Measurements from ENCODE around the gene STRADA. TPM values are rescaled to one million over a fixed set of nuclear protein-coding genes. Genes with fewer than 3 reads are reported as not detected.

The STRADA gene
- total and polyA plus RNA-seq, 9 of the 15 experiments (the other 6 are each of a cell fraction or from before 2014, with no cell fraction given): 6.6 to 33.0 (median 20.5) TPM

DNA sequence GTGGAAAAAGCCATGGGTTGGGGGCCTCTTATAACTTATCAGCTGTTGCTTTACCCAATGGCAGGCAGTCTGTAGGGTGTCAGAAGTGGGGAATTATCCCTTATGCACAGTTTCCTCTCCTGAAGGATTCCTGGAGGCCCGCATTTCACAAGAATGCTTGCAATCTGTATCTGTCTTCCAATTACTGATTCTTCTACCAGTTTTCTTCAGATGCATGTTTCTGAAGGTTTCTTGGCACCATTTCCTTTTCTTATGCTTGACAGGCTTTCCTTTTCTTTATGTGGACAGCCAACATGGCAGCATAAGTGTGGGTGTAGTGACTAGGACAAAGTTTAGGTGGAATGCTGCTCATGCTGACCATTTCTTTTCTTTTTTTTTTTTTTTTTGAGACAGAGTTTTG is 83.2 kb downstream of the STRADA start:
- Histone ChIP-seq H3K4me2 (ENCODE audit: insufficient read depth, low read length) (no peak overlapping the region), H3K27ac (ENCODE audit: extremely low read depth, low read depth, low read length) (no peak overlapping the region), H3K79me2 (ENCODE audit: control insufficient read depth, insufficient read depth, low read length) (no peaks in the 10 kb centered on the region), H3K9ac (ENCODE audit: insufficient read depth in 1 of 2, low read depth in 2 of 2, low read length in 2 of 2) (no peak overlapping the region), H2AFZ (ENCODE audit: low read depth, low read length) (no peak overlapping the region), H3K9me3 (replicated peaks; ENCODE audit: control insufficient read depth, insufficient read depth, low read depth, low read length) (no peaks in the 10 kb centered on the region), H3K4me1 (replicated peaks in 1 of 2; ENCODE audit: control insufficient read depth in 2 of 2, insufficient read depth in 2 of 2, low read length in 2 of 2) (no peaks in the 10 kb centered on the region), H3K36me3 (ENCODE audit: control insufficient read depth, insufficient read depth, low read length) (peaks cover 15% of the 10 kb centered on the region; the same call in 2 of the 3 replicates), H4K20me1 (replicated peaks; ENCODE audit: control insufficient read depth, insufficient read depth, low read length) (no peaks in the 10 kb centered on the region), H3K9me1 (ENCODE audit: control insufficient read depth, insufficient read depth, low read length) (no peaks in the 10 kb centered on the region), H3K4me3 (no peak overlapping the region), H3K27me3 (ENCODE audit: control insufficient read depth in 2 of 2, insufficient read depth in 2 of 2, low read length in 2 of 2) (no peaks in the 10 kb centered on the region)
- intact Hi-C loops (cut with micrococcal nuclease) (no loop called here), in situ Hi-C loops (cut with MboI) (no loop called here)
- no peak for FAIRE-seq
- CTCF ChIA-PET (ENCODE audit: low intra/inter-chr PET ratio): no interaction called here
- no peak for DNase-seq (ENCODE audit: extremely low read depth in 1 of 4, low spot score in 3 of 4)
- ATAC-seq: no peak
- BruUV-seq (replicated peaks): no TSS peak
- 70% methylated on average over 1 of the region's 1 CpG for WGBS (ENCODE audit: insufficient coverage, low coverage, missing lambda C conversion rate)
- TF ChIP-seq ZNF785 (CRISPR knock-in tag; IDR thresholded peaks at IDR 0.05) (no peak), MAZ (CRISPR knock-in tag; conservative IDR thresholded peaks at IDR 0.05 in 1 of 2, IDR thresholded peaks at IDR 0.05 in 1 of 2) (no peak), ZNF165 (CRISPR knock-in tag; IDR thresholded peaks at IDR 0.05; ENCODE audit: borderline replicate concordance) (no peak), GABPA (tag; conservative IDR thresholded peaks at IDR 0.05; ENCODE audit: low read depth) (no peak), FOXK2 (conservative IDR thresholded peaks at IDR 0.05 in 1 of 2, IDR thresholded peaks at IDR 0.05 in 1 of 2; ENCODE audit: low read depth in 2 of 2) (no peak), MCM5 (IDR thresholded peaks at IDR 0.05; ENCODE audit: low read depth) (no peak), NEUROD1 (IDR thresholded peaks at IDR 0.05; ENCODE audit: borderline replicate concordance, low read depth, low read length, partially characterized antibody) (no peak), ZZZ3 (IDR thresholded peaks at IDR 0.05) (no peak), RBBP5 (IDR thresholded peaks at IDR 0.05; ENCODE audit: borderline replicate concordance, insufficient read depth, low read length, poor library complexity, severe bottlenecking) (no peak), ZC3H4 (CRISPR knock-in tag; IDR thresholded peaks at IDR 0.05; ENCODE audit: borderline replicate concordance) (no peak), TCFL5 (CRISPR knock-in tag; conservative IDR thresholded peaks at IDR 0.05) (no peak), ZNF644 (tag; IDR thresholded peaks at IDR 0.05; ENCODE audit: low read depth) (no peak)
- TF ChIP-seq, protein P1, sequence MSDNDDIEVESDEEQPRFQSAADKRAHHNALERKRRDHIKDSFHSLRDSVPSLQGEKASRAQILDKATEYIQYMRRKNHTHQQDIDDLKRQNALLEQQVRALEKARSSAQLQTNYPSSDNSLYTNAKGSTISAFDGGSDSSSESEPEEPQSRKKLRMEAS (CRISPR knock-in tag; IDR thresholded peaks at IDR 0.05): no peak
- TF ChIP-seq, protein P2, sequence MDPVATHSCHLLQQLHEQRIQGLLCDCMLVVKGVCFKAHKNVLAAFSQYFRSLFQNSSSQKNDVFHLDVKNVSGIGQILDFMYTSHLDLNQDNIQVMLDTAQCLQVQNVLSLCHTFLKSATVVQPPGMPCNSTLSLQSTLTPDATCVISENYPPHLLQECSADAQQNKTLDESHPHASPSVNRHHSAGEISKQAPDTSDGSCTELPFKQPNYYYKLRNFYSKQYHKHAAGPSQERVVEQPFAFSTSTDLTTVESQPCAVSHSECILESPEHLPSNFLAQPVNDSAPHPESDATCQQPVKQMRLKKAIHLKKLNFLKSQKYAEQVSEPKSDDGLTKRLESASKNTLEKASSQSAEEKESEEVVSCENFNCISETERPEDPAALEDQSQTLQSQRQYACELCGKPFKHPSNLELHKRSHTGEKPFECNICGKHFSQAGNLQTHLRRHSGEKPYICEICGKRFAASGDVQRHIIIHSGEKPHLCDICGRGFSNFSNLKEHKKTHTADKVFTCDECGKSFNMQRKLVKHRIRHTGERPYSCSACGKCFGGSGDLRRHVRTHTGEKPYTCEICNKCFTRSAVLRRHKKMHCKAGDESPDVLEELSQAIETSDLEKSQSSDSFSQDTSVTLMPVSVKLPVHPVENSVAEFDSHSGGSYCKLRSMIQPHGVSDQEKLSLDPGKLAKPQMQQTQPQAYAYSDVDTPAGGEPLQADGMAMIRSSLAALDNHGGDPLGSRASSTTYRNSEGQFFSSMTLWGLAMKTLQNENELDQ (CRISPR knock-in tag; IDR thresholded peaks at IDR 0.05; ENCODE audit: borderline replicate concordance): no peak
- POLR2A ChIA-PET: no interaction called here

All from K562 (cell line).